Lower lobe of right lung (tissue), 2 donors: ENCODE results near the gene GPR151. TPM values are rescaled to one million over a fixed set of nuclear protein-coding genes. Genes with fewer than 3 reads are reported as not detected.

Experiments used
- ATAC-seq, 2 donors: fragments of 200-7000 bp; cut with Tn5 transposase; one replicate each; pipeline ENCODE4 v1.9.1; 2020 to 2022; ENCODE audit warnings: mild to moderate bottlenecking in 2 of 2, moderate library complexity in 2 of 2
- DNase-seq: peaks from one replicate; pipeline ENCODE4 v3.0.0-alpha.2; 2020
- H3K27ac ChIP-seq: fragments of 200-600 bp; one replicate; pipeline ENCODE4 v1.8.0; 2022
- H3K27me3 ChIP-seq: fragments of 200-600 bp; one replicate; pipeline ENCODE4 v1.8.0; 2022; ENCODE audit warnings: low read depth
- H3K36me3 ChIP-seq: fragments of 200-600 bp; one replicate; pipeline ENCODE4 v1.8.0; 2022; ENCODE audit warnings: mild to moderate bottlenecking
- H3K4me1 ChIP-seq: fragments of 200-600 bp; one replicate; pipeline ENCODE4 v1.8.0; 2022
- H3K4me3 ChIP-seq: fragments of 200-600 bp; one replicate; pipeline ENCODE4 v1.8.0; 2022; ENCODE audit warnings: mild to moderate bottlenecking
- H3K9me3 ChIP-seq: fragments of 200-600 bp; one replicate; pipeline ENCODE4 v1.8.0; 2022
- intact Hi-C: fragments of 100-400 bp; cut with DNase I; formaldehyde crosslinking; loops from one replicate; pipeline ENCODE4 v1.11.0; 2022
- total RNA-seq: library from RNA; stranded (reverse); fragmentation: NEBNext Ultra II Directional; extraction: Animal tissue kit (Norgen Biotek cat#: 25700); gene quantifications from one replicate; pipeline ENCODE4 v1.2.1, GENCODE V29; 2021
- TF ChIP-seq, protein P1 (sequence below): fragments of 200-600 bp; IDR thresholded peaks from one replicate; pipeline ENCODE4 v1.8.0; 2022; ENCODE audit warnings: antibody characterized with exemption, mild to moderate bottlenecking
- donor health status: DM: no; HTN: yes; CAD: no; lungs with severe emphysema.

GPR151 gene
- total RNA-seq, 1 donor from 2014 or later: not detected

DNA sequence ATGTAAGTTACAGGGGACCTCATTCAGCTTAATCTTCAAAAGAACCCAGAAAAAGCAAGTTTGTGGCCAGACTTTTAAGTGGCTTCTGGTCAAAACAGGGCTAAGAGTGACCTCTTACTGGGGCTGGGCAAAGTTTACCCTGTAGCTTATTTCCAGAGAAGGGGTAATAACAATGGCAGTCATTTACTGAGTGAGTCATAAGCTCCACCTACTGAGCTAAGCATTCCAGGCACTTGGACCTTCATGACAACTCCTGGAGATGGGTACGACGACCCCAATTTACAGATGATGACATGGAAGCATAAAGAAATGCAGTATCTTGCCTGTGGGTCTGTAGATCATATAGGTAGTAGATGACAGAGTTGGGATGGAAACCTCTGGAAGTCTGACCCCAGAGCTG, 4.7 kb upstream of the GPR151 start:
- Histone ChIP-seq H3K4me1 (no peaks in the 10 kb centered on the region), H3K36me3 (no peaks in the 10 kb centered on the region), H3K9me3 (no peaks in the 10 kb centered on the region), H3K4me3 (no peak overlapping the region), H3K27ac (no peak overlapping the region), H3K27me3 (no peaks in the 10 kb centered on the region)
- ATAC-seq (no peak), DNase-seq (no peak)
- TF ChIP-seq, protein P1, sequence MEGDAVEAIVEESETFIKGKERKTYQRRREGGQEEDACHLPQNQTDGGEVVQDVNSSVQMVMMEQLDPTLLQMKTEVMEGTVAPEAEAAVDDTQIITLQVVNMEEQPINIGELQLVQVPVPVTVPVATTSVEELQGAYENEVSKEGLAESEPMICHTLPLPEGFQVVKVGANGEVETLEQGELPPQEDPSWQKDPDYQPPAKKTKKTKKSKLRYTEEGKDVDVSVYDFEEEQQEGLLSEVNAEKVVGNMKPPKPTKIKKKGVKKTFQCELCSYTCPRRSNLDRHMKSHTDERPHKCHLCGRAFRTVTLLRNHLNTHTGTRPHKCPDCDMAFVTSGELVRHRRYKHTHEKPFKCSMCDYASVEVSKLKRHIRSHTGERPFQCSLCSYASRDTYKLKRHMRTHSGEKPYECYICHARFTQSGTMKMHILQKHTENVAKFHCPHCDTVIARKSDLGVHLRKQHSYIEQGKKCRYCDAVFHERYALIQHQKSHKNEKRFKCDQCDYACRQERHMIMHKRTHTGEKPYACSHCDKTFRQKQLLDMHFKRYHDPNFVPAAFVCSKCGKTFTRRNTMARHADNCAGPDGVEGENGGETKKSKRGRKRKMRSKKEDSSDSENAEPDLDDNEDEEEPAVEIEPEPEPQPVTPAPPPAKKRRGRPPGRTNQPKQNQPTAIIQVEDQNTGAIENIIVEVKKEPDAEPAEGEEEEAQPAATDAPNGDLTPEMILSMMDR: no peak
- intact Hi-C loops: no loop called here

DNA sequence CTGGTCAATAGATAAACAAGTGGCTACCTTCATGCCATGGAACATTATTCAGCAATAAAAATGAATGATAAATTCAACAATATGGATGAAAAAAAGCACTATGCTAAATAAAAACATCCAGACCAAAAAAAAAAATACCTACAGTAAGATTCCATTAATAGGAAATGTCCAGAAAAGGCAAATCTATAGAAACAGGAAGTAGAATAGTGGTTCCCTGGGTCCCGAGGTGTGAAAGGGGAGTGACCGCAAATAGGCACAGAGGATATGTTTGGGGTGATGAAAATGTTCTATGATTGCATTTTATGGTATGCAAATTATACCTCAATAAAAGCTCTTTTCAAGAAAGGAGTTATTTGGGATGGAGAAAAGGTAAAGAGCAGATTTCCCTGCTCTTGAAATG, 3.6 kb upstream of the GPR151 start:
- no peak for DNase-seq
- intact Hi-C loops: no loop called here
- Histone ChIP-seq H3K27ac (no peak overlapping the region), H3K4me3 (no peak overlapping the region), H3K27me3 (no peaks in the 10 kb centered on the region), H3K36me3 (no peaks in the 10 kb centered on the region), H3K4me1 (no peaks in the 10 kb centered on the region), H3K9me3 (no peaks in the 10 kb centered on the region)
- TF ChIP-seq, protein P1: no peak
- ATAC-seq: no peak

DNA sequence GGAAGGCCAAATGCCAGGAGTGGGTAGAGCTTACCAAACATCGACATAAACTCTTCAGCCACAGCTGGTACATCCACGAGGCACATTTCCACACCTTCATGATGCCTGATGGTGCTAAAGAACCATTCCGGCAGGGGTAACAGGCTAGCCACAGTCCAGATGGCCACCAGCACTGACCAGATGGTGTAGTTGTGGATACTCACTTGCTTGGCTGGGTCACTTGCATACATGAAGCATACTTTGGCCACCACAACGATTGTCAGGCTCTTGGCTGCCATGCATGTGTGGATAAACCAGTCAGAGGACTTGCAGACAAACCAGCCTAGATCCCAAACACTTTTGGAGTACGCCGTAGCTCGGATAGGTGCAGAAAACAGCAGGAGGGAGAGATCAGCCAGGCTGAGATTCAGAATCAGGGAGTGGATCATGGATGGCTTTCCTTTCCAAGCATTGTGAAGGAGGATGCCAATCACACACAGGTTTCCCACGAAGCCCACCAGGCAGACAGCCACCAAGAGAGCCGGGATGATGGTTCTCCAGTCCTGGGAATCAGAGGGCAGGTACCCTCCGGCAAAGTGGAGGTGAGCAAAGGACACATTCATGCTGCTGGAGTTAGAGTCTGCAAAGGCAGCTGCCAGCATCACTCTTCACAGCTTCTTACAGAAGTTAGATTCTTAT, 378 bp downstream of the GPR151 start:
- no peaks in the 10 kb centered on the region for H3K9me3 ChIP-seq
- H3K27me3 ChIP-seq: no peaks in the 10 kb centered on the region
- no peak for ATAC-seq
- no peak overlapping the region for H3K4me3 ChIP-seq
- no peak for DNase-seq
- H3K4me1 ChIP-seq: no peaks in the 10 kb centered on the region
- H3K36me3 ChIP-seq: peaks cover 20% of the 10 kb centered on the region
- no peak overlapping the region for H3K27ac ChIP-seq
- TF ChIP-seq, protein P1: no peak
- intact Hi-C loops: no loop called here

DNA sequence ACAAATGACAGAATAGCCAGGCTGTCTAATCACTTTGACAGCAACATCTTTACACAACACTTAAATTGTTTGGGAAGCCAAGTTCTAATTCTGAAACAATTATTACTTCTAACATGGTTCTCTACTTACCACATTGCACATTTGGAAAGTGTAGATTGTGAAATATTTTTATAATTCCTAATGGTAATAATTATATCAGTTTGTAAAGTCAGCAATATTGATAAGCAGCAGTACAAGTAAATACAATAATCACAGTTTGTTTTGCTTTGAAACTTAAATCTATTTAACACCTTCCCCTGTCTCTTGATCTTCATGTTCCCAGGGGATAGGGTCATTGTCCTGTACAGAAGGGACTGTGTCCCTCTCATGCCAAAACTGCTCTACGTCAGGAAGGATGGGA, 1.4 kb downstream of the GPR151 start:
- Histone ChIP-seq H3K36me3 (peaks cover 31% of the 10 kb centered on the region), H3K27me3 (no peaks in the 10 kb centered on the region), H3K27ac (no peak overlapping the region), H3K4me3 (no peak overlapping the region), H3K4me1 (no peaks in the 10 kb centered on the region), H3K9me3 (no peaks in the 10 kb centered on the region)
- no peak for ATAC-seq
- TF ChIP-seq, protein P1: no peak
- no peak for DNase-seq
- intact Hi-C loops: no loop called here

DNA sequence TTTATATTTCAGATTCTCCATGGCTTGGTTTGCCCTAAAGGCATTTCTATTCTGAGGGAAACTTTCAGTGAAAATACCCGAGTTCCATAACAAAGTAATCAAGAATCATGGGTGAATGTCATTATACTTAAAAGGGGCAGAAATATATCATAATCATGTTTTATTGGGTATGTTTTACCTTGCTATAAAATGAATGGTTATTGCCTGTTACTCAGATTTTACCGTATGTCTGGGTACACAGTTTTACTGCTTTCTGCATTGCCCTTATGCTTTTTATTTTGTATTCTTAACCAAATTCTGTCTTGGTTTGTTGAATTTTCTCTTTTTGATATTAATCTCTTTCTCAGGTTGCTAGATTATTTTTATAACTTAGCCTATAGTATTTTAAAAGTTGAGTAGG, 2.5 kb downstream of the GPR151 start:
- DNase-seq (no peak), ATAC-seq (no peak)
- no peaks in the 10 kb centered on the region for H3K4me1 ChIP-seq
- H3K36me3 ChIP-seq: peaks cover 42% of the 10 kb centered on the region
- TF ChIP-seq, protein P1: no peak
- no peaks in the 10 kb centered on the region for H3K9me3 ChIP-seq
- no peak overlapping the region for H3K27ac ChIP-seq
- intact Hi-C loops: no loop called here
- H3K27me3 ChIP-seq: no peaks in the 10 kb centered on the region
- H3K4me3 ChIP-seq: no peak overlapping the region
